Calu3 (cell line): ENCODE data around the gene NEURL2. TPM values are rescaled to one million over a fixed set of nuclear protein-coding genes. Genes with fewer than 3 reads are reported as not detected.

Source experiments
- BruUV-seq: library from RNA; stranded (reverse); fragments of 400-500 nt; replicated peaks from 2 replicates; lab custom pipeline; 2021; lab: Mats Ljungman, UMichigan
- CTCF ChIA-PET: fragments of 300-600 bp; sonication (Branson Sonifier 250); formaldehyde crosslinking; loops from one replicate; lab custom pipeline; 2022; ENCODE audit warnings: antibody characterized with exemption; lab: Charles Lee
- DNase-seq: peaks from one replicate; pipeline ENCODE4 v3.0.0; 2022
- H3K27ac Mint-ChIP-seq: one replicate; pipeline ENCODE4 v1.8.0; 2022; ENCODE audit warnings: mixed read lengths; ENCODE audit not compliant: unreplicated experiment
- H3K27me3 Mint-ChIP-seq: one replicate; pipeline ENCODE4 v1.8.0; 2022; ENCODE audit warnings: mixed read lengths; ENCODE audit not compliant: unreplicated experiment
- H3K36me3 Mint-ChIP-seq: one replicate; pipeline ENCODE4 v1.8.0; 2022; ENCODE audit warnings: mild to moderate bottlenecking, moderate library complexity, mixed read lengths; ENCODE audit not compliant: insufficient read depth, unreplicated experiment
- H3K4me1 Mint-ChIP-seq: one replicate; pipeline ENCODE4 v1.8.0; 2022; ENCODE audit warnings: mild to moderate bottlenecking, low read depth, mixed read lengths; ENCODE audit not compliant: unreplicated experiment
- H3K4me3 Mint-ChIP-seq: one replicate; pipeline ENCODE4 v1.8.0; 2022; ENCODE audit warnings: mild to moderate bottlenecking, low read depth, moderate library complexity, mixed read lengths; ENCODE audit not compliant: unreplicated experiment
- H3K9me3 Mint-ChIP-seq: one replicate; pipeline ENCODE4 v1.8.0; 2022; ENCODE audit warnings: low read depth, mixed read lengths; ENCODE audit not compliant: unreplicated experiment
- CTCF ChIP-seq: fragments of 200-600 bp; IDR thresholded peaks from one replicate; pipeline ENCODE4 v1.8.0; 2022; ENCODE audit warnings: antibody characterized with exemption; ENCODE audit not compliant: unreplicated experiment
- intact Hi-C: fragments of 100-400 bp; cut with micrococcal nuclease; formaldehyde crosslinking; loops from one replicate; pipeline ENCODE4 v1.10.0; 2022; ENCODE audit not compliant: unreplicated experiment
- total RNA-seq: library from RNA; stranded (reverse); gene quantifications from 2 replicates; pipeline ENCODE4 v1.2.3, GENCODE V29; 2022

NEURL2 gene
- total RNA-seq, 1 experiment from 2014 or later = 6.8 TPM

DNA sequence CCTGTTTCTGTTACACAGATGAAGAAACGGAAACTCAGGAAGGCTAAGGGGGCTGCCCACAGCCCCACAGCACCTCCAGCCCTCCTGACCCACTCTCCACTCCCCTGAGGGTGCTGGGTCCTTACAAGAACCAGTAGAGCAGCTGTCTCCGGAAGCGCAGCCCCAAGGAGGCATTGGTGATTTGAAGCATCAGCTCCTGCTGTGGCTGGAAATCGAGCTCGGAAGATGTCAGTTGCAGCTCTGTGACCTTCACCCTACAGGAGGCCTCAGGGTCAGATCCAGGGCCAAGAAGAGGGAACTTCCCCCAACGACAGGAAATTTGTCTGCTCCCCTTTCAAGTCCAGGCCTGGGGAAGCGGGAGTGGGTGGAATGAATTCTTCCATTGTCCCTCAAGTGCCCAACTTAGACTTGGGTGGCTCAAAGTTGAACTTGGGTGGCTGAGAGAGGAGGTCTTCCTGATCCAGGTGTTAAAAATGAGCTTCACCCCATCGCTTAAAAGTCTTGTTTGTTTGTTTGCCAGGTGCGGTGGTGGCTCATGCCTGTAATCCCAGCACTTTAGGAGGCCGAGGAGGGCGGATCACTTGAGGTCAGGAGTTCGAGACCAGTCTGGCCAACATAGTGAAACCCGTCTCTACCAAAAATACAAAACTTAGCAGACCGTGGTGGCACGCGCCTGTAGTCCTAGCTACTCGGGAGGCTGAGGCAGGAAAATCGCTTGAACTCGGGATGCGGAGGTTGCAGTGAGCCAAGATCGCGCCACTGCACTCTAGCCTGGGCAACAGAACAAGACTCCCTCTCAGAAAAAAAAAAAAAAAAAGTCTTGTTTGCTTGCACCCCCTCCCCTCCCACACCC lies 19.0 kb upstream of the NEURL2 start:
- no peak for DNase-seq
- peaks cover 35% of the 10 kb centered on the region for H3K27me3 Mint-ChIP-seq
- peaks cover 14% of the 10 kb centered on the region for H3K36me3 Mint-ChIP-seq
- TF ChIP-seq CTCF = no peak
- CTCF ChIA-PET = interaction anchor here (0.5 to 1.6 kb wide), 4 partner anchors 21 to 830 kb away, joined by 3 to 4 read pairs (median 4); partner anchors contain the start of gene PCIF1
- no TSS peak for BruUV-seq
- no peak overlapping the region for H3K4me3 Mint-ChIP-seq
- H3K9me3 Mint-ChIP-seq = no peaks in the 10 kb centered on the region
- intact Hi-C loops = no loop called here
- H3K27ac Mint-ChIP-seq = peak overlapping the region; percentile 40
- H3K4me1 Mint-ChIP-seq = peaks cover 18% of the 10 kb centered on the region

- no peak for DNase-seq
- H3K4me3 Mint-ChIP-seq = no peak overlapping the region
- H3K36me3 Mint-ChIP-seq = peaks cover 14% of the 10 kb centered on the region
- no peak for TF ChIP-seq CTCF
- peaks cover 32% of the 10 kb centered on the region for H3K27me3 Mint-ChIP-seq
- intact Hi-C loops = no loop called here
- no peak overlapping the region for H3K27ac Mint-ChIP-seq
- CTCF ChIA-PET = interaction anchor here (0.6 to 1.6 kb wide), 2 partner anchors 16 to 24 kb away, joined by 3 to 4 read pairs; no protein-coding TSS in a partner anchor
- BruUV-seq = no TSS peak
- no peaks in the 10 kb centered on the region for H3K9me3 Mint-ChIP-seq
- H3K4me1 Mint-ChIP-seq = peaks cover 18% of the 10 kb centered on the region
These were observed 18.4 kb upstream of the NEURL2 start for GRCh38 chr20:45909336-45909808.

DNA sequence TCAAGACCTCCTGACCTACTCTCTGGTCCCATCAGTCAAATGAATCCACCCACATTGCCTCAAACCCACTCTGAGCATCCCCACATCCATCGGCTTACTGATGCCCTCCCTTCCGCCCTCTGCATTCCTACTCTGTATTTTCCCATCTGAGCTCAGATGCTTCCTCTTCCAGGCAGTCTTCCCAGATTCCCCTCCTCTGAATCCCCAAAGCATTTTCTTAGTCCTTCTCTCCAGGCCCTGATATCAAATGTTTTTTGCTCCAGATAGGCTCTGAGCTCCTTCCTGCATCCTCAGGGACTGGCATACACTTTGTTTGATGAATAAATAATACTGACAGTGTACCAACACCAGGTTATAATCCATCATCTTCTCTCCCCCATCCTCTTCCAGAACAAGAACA lies 17.1 kb upstream of the NEURL2 start:
- Mint-ChIP-seq H3K4me1 (peaks cover 18% of the 10 kb centered on the region), H3K27ac (no peak overlapping the region), H3K36me3 (peaks cover 14% of the 10 kb centered on the region), H3K4me3 (no peak overlapping the region), H3K9me3 (no peaks in the 10 kb centered on the region), H3K27me3 (peaks cover 32% of the 10 kb centered on the region)
- no peak for DNase-seq
- CTCF ChIA-PET = no interaction called here
- BruUV-seq = no TSS peak
- intact Hi-C loops = no loop called here
- no peak for TF ChIP-seq CTCF

- Mint-ChIP-seq H3K9me3 (no peaks in the 10 kb centered on the region), H3K27me3 (peaks cover 25% of the 10 kb centered on the region), H3K4me1 (peaks cover 18% of the 10 kb centered on the region), H3K36me3 (peaks cover 14% of the 10 kb centered on the region), H3K27ac (no peak overlapping the region), H3K4me3 (no peak overlapping the region)
- no peak for TF ChIP-seq CTCF
- no TSS peak for BruUV-seq
- DNase-seq = no peak
- intact Hi-C loops = no loop called here
- CTCF ChIA-PET = interaction anchor here (0.6 kb wide), 1 partner anchor 197 kb away, joined by 3 read pairs; no protein-coding TSS in a partner anchor
These were observed 16.4 kb upstream of the NEURL2 start for GRCh38 chr20:45907219-45907948.
